ENCODE data around the gene EBLN1.

The EBLN1 gene

GRCh38 chr10:22193945-22194344 is 23.9 kb downstream of the EBLN1 start:
- DNase-seq (ENCODE audit: extremely low spot score), result no peak
- CTCF ChIA-PET, result interaction anchor here (0.5 kb wide), 1 partner anchor 591 kb away, joined by 3 read pairs; no protein-coding TSS in a partner anchor
- TF ChIP-seq TARDBP (IDR thresholded peaks at IDR 0.05) (no peak), SP1 (IDR thresholded peaks at IDR 0.05) (no peak), HDGF (IDR thresholded peaks at IDR 0.05; ENCODE audit: borderline replicate concordance) (no peak), ZNF384 (IDR thresholded peaks at IDR 0.05) (no peak), LEF1 (IDR thresholded peaks at IDR 0.05; ENCODE audit: borderline replicate concordance) (no peak), CTBP1 (IDR thresholded peaks at IDR 0.05; ENCODE audit: borderline replicate concordance) (no peak), ARNT (IDR thresholded peaks at IDR 0.05) (no peak), NFRKB (IDR thresholded peaks at IDR 0.05) (no peak)
- POLR2A ChIA-PET, result no interaction called here

GRCh38 chr10:22185586-22185985 is 32.2 kb downstream of the EBLN1 start:
- no peak for DNase-seq (ENCODE audit: extremely low spot score)
- TF ChIP-seq CTBP1 (IDR thresholded peaks at IDR 0.05; ENCODE audit: borderline replicate concordance) (no peak), LEF1 (IDR thresholded peaks at IDR 0.05; ENCODE audit: borderline replicate concordance) (no peak), FOXK2 (IDR thresholded peaks at IDR 0.05) (no peak), SP1 (IDR thresholded peaks at IDR 0.05) (no peak), SUZ12 (IDR thresholded peaks at IDR 0.05) (no peak), BHLHE40 (IDR thresholded peaks at IDR 0.05; ENCODE audit: borderline replicate concordance) (no peak), FOXM1 (IDR thresholded peaks at IDR 0.05; ENCODE audit: borderline replicate concordance) (no peak), ELF4 (IDR thresholded peaks at IDR 0.05) (no peak), NFRKB (IDR thresholded peaks at IDR 0.05) (no peak), TARDBP (IDR thresholded peaks at IDR 0.05) (no peak), L3MBTL2 (conservative IDR thresholded peaks at IDR 0.05) (no peak)
- TF ChIP-seq, protein P1, sequence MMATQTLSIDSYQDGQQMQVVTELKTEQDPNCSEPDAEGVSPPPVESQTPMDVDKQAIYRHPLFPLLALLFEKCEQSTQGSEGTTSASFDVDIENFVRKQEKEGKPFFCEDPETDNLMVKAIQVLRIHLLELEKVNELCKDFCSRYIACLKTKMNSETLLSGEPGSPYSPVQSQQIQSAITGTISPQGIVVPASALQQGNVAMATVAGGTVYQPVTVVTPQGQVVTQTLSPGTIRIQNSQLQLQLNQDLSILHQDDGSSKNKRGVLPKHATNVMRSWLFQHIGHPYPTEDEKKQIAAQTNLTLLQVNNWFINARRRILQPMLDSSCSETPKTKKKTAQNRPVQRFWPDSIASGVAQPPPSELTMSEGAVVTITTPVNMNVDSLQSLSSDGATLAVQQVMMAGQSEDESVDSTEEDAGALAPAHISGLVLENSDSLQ (IDR thresholded peaks at IDR 0.05), result no peak
- CTCF ChIA-PET, result no interaction called here
- POLR2A ChIA-PET, result no interaction called here

DNA sequence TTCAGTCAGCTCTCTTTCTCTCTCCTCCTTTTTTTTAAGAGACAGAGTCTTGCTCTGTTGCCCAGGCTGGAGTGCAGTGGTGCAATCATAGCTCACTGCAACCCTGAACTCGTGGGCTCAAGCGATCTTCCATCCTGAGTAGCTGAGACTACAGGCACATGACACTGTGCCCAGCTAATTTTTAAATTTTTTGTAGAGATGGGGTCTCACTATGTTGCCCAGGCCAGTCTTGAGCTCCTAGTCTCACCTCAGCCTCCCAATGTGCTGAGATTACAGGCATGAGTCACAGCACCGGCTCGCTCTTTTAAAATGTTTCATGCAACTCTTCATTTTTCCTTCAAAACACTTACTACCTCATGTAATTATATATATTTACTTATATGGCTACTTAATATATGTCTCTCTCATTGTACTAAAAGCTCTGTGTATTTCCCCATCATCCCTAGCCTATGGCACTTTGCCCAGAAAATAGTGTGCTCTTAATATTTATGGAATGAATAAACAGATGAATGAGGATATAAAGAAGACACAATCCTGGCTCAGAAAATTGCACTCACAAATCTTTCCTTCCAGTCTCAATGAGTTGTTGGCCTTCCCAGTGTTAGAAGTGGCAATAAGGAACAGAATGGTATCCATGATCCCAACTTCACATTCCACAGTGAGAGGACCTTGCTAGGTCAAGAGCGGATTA is 33.9 kb downstream of the EBLN1 start:
- TF ChIP-seq SUZ12 (IDR thresholded peaks at IDR 0.05) (no peak), TARDBP (IDR thresholded peaks at IDR 0.05) (no peak), LEF1 (IDR thresholded peaks at IDR 0.05; ENCODE audit: borderline replicate concordance) (no peak), BHLHE40 (IDR thresholded peaks at IDR 0.05; ENCODE audit: borderline replicate concordance) (no peak)
- TF ChIP-seq, protein P1 (IDR thresholded peaks at IDR 0.05), result no peak
- POLR2A ChIA-PET, result no interaction called here
- no peak for DNase-seq (ENCODE audit: extremely low spot score)
- CTCF ChIA-PET, result no interaction called here

- no peak for DNase-seq (ENCODE audit: extremely low spot score)
- TF ChIP-seq FOXM1 (IDR thresholded peaks at IDR 0.05; ENCODE audit: borderline replicate concordance) (no peak), HDGF (IDR thresholded peaks at IDR 0.05; ENCODE audit: borderline replicate concordance) (no peak), LEF1 (IDR thresholded peaks at IDR 0.05; ENCODE audit: borderline replicate concordance) (no peak), L3MBTL2 (conservative IDR thresholded peaks at IDR 0.05) (no peak), SUZ12 (IDR thresholded peaks at IDR 0.05) (no peak), TARDBP (IDR thresholded peaks at IDR 0.05) (no peak), ELF4 (IDR thresholded peaks at IDR 0.05) (no peak), ZNF384 (IDR thresholded peaks at IDR 0.05) (no peak), ARNT (IDR thresholded peaks at IDR 0.05) (no peak), NFRKB (IDR thresholded peaks at IDR 0.05) (no peak), BHLHE40 (IDR thresholded peaks at IDR 0.05; ENCODE audit: borderline replicate concordance) (no peak), FOXK2 (IDR thresholded peaks at IDR 0.05) (no peak), CTBP1 (IDR thresholded peaks at IDR 0.05; ENCODE audit: borderline replicate concordance) (no peak), SP1 (IDR thresholded peaks at IDR 0.05) (no peak), FOXA1 (IDR thresholded peaks at IDR 0.05) (no peak)
- TF ChIP-seq, protein P1 (IDR thresholded peaks at IDR 0.05), result no peak
- POLR2A ChIA-PET, result no interaction called here
- CTCF ChIA-PET, result no interaction called here
Measured at GRCh38 chr10:22180724-22181123, 37.1 kb downstream of the EBLN1 start.

DNA sequence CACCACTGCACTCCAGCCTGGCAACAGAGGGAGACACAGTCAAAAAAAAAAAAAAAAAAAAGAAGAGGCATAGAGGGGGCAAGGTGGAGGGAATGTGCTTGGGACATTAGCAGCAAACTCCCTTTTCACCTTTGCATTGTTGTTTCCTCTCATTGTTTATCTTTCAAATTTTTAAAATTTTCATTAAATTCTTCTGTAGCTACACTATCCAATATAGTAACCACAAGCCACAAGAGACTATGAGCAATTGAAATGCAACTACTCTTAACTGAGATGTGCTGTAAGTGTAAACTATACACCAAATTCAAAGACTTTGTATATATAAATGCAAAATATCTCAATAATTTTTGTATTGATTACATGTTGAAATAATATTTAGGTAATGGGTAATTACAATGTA is 43.4 kb downstream of the EBLN1 start:
- CTCF ChIA-PET, result no interaction called here
- no peak for DNase-seq (ENCODE audit: extremely low spot score)
- no peak for TF ChIP-seq NFRKB (IDR thresholded peaks at IDR 0.05)
- TF ChIP-seq CTBP1 (IDR thresholded peaks at IDR 0.05; ENCODE audit: borderline replicate concordance), result no peak
- no peak for TF ChIP-seq HDGF (IDR thresholded peaks at IDR 0.05; ENCODE audit: borderline replicate concordance)
- TF ChIP-seq LEF1 (IDR thresholded peaks at IDR 0.05; ENCODE audit: borderline replicate concordance), result no peak
- TF ChIP-seq FOXK2 (IDR thresholded peaks at IDR 0.05), result no peak
- no peak for TF ChIP-seq BHLHE40 (IDR thresholded peaks at IDR 0.05; ENCODE audit: borderline replicate concordance)
- no peak for TF ChIP-seq SP1 (IDR thresholded peaks at IDR 0.05)
- TF ChIP-seq, protein P1 (IDR thresholded peaks at IDR 0.05), result no peak
- no peak for TF ChIP-seq SUZ12 (IDR thresholded peaks at IDR 0.05)
- TF ChIP-seq L3MBTL2 (conservative IDR thresholded peaks at IDR 0.05), result no peak
- TF ChIP-seq FOXM1 (IDR thresholded peaks at IDR 0.05; ENCODE audit: borderline replicate concordance), result no peak
- TF ChIP-seq ELF4 (IDR thresholded peaks at IDR 0.05), result no peak
- no peak for TF ChIP-seq ZNF384 (IDR thresholded peaks at IDR 0.05)
- no peak for TF ChIP-seq FOXA1 (IDR thresholded peaks at IDR 0.05)
- TF ChIP-seq TARDBP (IDR thresholded peaks at IDR 0.05), result no peak
- no peak for TF ChIP-seq ARNT (IDR thresholded peaks at IDR 0.05)
- POLR2A ChIA-PET, result no interaction called here
